EH (cell line): ENCODE results near the gene FOXC1.

Source experiments
- DNase-seq: peaks from one replicate; pipeline ENCODE4 v3.0.0-alpha.2; 2015; ENCODE audit warnings: low read depth

The FOXC1 gene

DNA sequence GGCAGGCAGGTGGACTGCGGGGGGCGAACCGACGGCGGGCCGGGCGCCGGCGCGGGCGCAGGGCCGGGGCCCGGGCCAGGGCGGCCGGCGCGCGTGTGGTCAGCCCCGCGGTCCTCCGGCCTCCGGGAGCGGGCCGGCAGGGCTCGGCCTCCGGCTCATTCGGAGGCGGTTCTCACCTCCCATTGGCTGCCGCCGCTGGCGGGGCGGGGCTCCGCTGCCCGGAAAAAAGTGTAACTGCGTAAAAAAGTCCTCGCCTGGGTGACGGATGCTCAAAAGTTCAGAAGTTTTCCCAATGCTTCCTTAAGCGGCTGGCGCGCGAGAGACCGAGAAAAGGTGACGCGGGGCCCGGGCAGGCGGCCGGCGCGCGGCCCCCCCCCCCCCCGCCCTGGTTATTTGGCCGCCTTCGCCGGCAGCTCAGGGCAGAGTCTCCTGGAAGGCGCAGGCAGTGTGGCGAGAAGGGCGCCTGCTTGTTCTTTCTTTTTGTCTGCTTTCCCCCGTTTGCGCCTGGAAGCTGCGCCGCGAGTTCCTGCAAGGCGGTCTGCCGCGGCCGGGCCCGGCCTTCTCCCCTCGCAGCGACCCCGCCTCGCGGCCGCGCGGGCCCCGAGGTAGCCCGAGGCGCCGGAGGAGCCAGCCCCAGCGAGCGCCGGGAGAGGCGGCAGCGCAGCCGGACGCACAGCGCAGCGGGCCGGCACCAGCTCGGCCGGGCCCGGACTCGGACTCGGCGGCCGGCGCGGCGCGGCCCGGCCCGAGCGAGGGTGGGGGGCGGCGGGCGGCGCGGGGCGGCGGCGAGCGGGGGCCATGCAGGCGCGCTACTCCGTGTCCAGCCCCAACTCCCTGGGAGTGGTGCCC is at the start of gene FOXC1:
FOXC1 (plus strand) TSS at position 268 of the 849 bp plus-strand sequence; CDS start at position 799, 531 bp downstream.
- DNase-seq: peak; percentile 95

DNA sequence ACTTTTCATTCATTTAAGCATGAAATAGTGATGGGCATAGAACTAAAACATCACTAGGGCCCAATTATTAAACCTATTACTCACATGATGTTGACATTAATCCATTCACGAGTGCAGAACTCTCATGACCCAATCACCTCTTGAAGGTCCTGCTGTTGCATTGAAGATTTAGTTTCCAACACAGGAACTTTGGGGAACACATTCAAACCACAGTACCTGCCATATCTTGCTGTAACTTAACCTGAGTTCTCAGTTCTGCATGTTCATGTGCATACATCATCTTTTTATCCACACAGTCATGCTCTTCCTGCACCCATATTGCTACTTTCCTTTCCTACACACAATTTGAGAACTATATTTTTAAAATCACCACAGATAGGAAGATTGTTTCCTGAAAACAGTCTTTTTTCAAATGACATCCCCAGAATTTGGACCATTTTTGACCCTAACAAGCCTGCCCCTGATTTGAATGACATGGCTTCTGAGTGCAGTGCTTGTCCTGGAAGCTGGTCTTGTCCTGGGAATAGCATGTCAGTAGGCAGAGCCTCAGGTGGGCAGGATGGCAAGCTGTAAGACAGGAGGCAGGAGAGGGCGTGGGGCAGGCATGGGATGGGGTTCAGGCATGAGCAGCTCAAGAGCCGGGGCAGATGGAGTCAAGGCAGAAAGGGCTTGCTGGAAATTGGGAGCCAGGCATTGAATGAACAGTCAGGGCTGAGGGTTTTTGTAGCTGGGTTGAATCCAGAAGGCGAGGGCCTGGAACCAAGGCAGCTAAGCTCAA is 49.2 kb upstream of the FOXC1 start:
- DNase-seq: no peak

GRCh38 chr6:1561355-1561754 is 48.4 kb upstream of the FOXC1 start:
- no peak for DNase-seq

- no peak for DNase-seq
These were observed 47.4 kb upstream of the FOXC1 start for GRCh38 chr6:1562171-1562955.

DNA sequence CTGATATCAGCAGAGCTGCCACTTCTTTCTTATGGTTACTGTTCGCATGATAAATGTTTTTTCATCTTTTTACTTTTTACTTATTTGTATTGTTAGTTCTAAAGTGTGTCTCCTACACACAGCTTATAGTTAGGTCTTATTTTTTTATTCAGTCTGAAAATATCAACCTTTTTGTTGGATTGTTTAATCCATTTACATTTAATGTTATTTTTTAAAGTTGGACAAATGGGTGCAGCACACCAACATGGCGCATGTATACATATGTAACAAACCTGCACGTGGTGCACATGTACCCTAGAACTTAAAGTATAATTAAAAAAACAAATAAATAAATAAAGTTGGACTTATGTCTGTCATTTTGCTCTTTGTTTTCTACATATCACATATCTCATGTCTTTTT is 40.3 kb upstream of the FOXC1 start:
- DNase-seq: no peak

DNA sequence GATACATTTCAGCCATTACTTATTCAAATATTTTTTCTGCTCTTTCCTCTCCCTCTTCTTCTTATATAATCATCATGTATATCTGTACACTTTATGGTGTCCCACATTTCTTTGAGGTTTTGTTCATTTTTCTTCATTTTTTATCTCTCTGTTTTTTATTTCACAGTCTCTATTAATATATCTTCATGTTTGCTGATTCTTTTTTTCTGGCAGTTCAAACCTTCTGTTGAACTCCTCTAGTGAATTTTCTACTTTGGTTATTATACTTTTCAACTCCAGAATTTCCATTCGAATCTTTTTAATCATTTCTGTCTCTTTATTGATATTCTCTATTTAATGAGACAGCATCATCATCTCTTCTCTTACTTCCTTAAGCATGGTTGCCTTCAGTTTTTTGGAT is 38.9 kb upstream of the FOXC1 start:
- no peak for DNase-seq

DNA sequence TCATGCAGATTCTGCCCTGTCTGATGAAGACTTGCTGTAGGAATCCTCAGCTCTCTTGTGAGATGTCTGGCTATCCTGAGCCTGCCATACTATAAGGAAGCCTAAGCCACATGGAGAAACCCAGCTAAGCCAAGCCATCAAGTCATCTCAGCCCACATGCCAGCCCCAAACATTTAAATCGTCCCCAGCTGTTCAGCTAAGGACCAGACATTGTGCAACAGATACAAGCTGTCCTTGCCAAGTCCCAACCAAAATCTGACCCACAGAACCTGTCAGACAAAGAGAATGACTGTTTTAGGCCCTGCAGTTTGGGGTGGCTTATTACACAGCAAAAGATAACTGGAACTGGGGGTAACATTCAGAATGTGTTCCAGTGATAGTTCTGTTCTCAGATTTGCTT is 36.8 kb upstream of the FOXC1 start:
- peak; percentile 18 for DNase-seq

GRCh38 chr6:1574083-1574761 is 35.5 kb upstream of the FOXC1 start:
- DNase-seq: no peak

- DNase-seq: peak; percentile 4
These were observed 34.9 kb upstream of the FOXC1 start for GRCh38 chr6:1574890-1575209.

- peak; percentile 52 for DNase-seq
These were observed 34.3 kb upstream of the FOXC1 start for GRCh38 chr6:1575210-1576041.

GRCh38 chr6:1576166-1576565 is 33.5 kb upstream of the FOXC1 start:
- no peak for DNase-seq

GRCh38 chr6:1576711-1577110 is 33.0 kb upstream of the FOXC1 start:
- DNase-seq: no peak

DNA sequence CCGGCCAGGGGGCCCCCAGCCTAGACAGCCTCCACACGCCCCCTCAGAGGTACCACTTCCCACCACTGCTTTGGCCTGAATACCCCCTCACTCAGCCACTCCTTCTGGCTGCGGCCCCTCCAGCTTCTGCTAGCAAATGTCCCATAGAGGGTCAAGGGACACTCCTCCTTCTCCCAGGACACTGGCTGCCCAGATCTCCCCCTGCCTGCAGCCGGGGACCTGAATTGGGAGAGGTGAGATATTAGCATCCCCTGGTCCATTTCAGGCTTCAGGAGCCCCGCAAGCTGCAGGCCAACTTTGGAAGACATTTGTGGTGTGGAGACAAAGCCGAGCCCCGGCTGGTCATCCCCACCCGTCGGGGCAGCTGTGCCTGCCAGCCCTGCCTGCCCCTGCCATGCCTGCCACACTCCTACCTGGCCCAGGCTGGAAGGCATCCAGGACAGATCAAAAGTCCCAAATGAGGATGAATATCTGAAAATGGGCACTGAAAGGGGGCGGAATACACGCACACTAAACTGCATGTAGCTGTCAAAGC is 32.5 kb upstream of the FOXC1 start:
- DNase-seq: no peak

- DNase-seq: peak; percentile 47
These were observed 31.6 kb upstream of the FOXC1 start for GRCh38 chr6:1577896-1578745.

DNA sequence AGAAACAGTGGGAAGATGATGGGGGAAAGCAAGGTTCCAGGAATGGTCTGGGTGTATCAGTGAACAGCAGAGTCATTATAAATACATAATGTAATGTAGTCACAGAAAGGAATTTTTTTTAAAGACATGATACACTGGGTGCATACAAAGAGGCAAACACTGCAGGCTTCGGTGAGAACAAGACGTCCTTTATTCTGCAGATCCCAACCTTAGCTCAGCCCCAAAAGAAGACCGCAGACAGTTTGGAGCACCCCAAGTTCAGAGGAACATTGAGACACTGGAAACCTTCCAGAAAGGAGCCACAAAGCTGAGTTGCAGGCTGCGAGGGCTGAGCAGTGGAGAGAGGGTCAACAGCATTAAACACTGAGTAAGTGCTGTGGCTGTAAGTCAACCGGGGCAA is 30.6 kb upstream of the FOXC1 start:
- no peak for DNase-seq

GRCh38 chr6:1580109-1580508 is 29.6 kb upstream of the FOXC1 start:
- DNase-seq: peak; percentile 15

- no peak for DNase-seq
These were observed 29.1 kb upstream of the FOXC1 start for GRCh38 chr6:1580585-1580984.

DNA sequence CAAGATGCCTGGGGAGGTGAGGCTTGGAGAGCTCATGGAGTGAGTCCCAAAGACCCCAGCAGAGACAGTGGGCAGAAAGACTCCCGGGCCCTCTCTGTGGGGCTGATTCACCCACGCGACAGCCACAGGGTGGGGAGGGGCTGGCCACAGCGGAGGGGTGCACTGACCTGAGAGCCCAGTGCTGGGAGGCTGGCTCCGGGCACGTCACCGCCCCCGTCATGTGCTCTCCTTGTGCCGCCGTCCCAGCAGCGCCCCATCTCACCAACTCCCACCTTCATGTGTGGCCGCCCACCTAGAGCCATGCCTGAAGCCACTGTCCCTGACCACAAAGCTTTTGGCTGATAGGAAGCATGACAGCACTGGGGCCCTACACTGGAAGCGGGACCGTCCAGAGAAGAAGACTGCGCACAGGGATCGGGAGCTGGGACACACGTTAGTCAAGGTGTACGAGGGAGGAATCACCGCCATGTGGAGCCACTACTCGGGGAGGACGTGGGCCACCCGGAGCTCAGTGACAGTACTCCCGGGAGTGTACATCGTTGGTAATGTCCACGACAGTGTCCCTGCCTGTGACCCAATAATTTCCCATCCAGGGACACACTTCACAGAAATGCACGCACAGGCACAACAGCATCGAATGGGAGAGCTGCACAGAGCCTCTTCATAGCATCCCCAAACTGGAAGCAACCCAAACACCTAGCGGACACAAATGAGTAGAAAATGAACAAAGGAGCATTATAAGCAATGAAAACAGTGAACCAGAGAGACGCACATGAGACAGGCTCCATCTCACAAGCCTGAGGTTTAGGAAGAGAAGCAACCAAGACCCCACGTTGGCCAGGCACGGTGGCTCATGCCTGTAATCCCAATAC is 28.4 kb upstream of the FOXC1 start:
- DNase-seq: no peak

DNA sequence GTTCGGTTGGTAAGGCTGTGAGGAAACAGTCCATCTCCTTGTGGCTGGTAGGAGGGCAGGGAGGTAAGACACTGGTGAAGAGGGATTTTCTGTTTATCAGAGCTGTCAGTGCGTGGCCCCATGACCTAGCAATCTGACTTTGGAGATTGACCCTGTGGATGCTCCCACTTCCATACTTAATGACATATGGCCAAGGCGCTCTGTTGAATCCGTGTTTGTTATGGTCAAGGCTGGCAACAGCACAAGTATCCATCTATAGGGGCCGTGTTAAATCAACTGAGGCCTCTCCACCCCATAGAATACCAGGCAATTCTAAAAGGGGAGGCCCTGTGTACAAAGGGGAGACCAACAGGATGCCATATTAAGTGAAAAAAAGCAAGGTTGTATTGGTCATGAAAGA is 25.6 kb upstream of the FOXC1 start:
- DNase-seq: no peak
